SK-N-SH treated with all-trans-retinoic acid at 6 μM for 48 hours (cell line): ENCODE data around the gene QSOX2.

Experiments used
- ARNTL ChIP-seq: fragments of 450-650 bp; formaldehyde crosslinking; IDR thresholded peaks from 2 replicates; pipeline ENCODE4 v1.5.0; 2020; ENCODE audit warnings: low read depth, mild to moderate bottlenecking, moderate library complexity, borderline replicate concordance
- BACH2 ChIP-seq: fragments of 250-450 bp; sonication (Bioruptor Pico); IDR thresholded peaks from 2 replicates; pipeline ENCODE4 v1.9.0; 2021; ENCODE audit warnings: mild to moderate bottlenecking, borderline replicate concordance
- ISL1 ChIP-seq: fragments of 250-450 bp; sonication (Bioruptor Pico); IDR thresholded peaks from 2 replicates; pipeline ENCODE4 v2.1.2; 2022; ENCODE audit warnings: mild to moderate bottlenecking, moderate library complexity
- OSR1 ChIP-seq: fragments of 250-450 bp; sonication (Bioruptor Pico); IDR thresholded peaks from 2 replicates; pipeline ENCODE4 v1.8.0; 2022; ENCODE audit warnings: moderate library complexity, mild to moderate bottlenecking, inconsistent platforms
- PATZ1 ChIP-seq: fragments of 250-450 bp; sonication (Bioruptor Pico); IDR thresholded peaks from 2 replicates; pipeline ENCODE4 v1.8.0; 2020; ENCODE audit warnings: mild to moderate bottlenecking, moderate library complexity, borderline replicate concordance
- PPARA ChIP-seq: fragments of 250-450 bp; sonication (Bioruptor Pico); IDR thresholded peaks from 2 replicates; pipeline ENCODE4 v1.5.0; 2020; ENCODE audit warnings: mild to moderate bottlenecking, borderline replicate concordance
- RARB ChIP-seq: fragments of 250-450 bp; sonication (Bioruptor Pico); IDR thresholded peaks from 2 replicates; pipeline ENCODE4 v1.8.0; 2021; ENCODE audit warnings: mild to moderate bottlenecking, moderate library complexity
- ZC3H10 ChIP-seq: fragments of 250-450 bp; sonication (Bioruptor Pico); IDR thresholded peaks from 2 replicates; pipeline ENCODE4 v1.5.1; 2021; ENCODE audit warnings: mild to moderate bottlenecking, moderate library complexity
- ZFP30 ChIP-seq: fragments of 450-650 bp; formaldehyde crosslinking; IDR thresholded peaks from 2 replicates; pipeline ENCODE4 v1.5.0; 2022; ENCODE audit warnings: mild to moderate bottlenecking, moderate library complexity

- no peak for TF ChIP-seq RARB (CRISPR knock-in tag)
- no peak for TF ChIP-seq ZC3H10 (CRISPR knock-in tag)
- no peak for TF ChIP-seq PATZ1 (CRISPR knock-in tag)
- TF ChIP-seq ZFP30 = no peak
- no peak for TF ChIP-seq PPARA
- TF ChIP-seq ARNTL = no peak
- no peak for TF ChIP-seq OSR1
- TF ChIP-seq ISL1 (CRISPR knock-in tag) = no peak
- TF ChIP-seq BACH2 (CRISPR knock-in tag) = no peak
Measured at GRCh38 chr9:136225366-136225747, 20.3 kb downstream of the QSOX2 start.
